ENCODE data around the gene TTC24.
A peak's percentile ranks its signal among the peaks of the same experiment; 100 is the strongest.

- TF ChIP-seq GATA2 (IDR thresholded peaks at IDR 0.05; ENCODE audit: low read depth, low read length) (peak; percentile 43; the same call in 1 of the 2 replicates), GATA3 (IDR thresholded peaks at IDR 0.05; ENCODE audit: low read depth, low read length) (no peak)
These were observed 18.8 kb upstream of the TTC24 start for GRCh38 chr1:156560585-156561163.
